ENCODE data around the gene MED23.

- TF ChIP-seq EZH2phosphoT487 (IDR thresholded peaks at IDR 0.05; ENCODE audit: insufficient read depth, low read depth) (no peak), EZH2 (IDR thresholded peaks at IDR 0.05; ENCODE audit: insufficient read depth, poor library complexity, severe bottlenecking) (no peak)
Measured at GRCh38 chr6:131555992-131556391, 72.0 kb downstream of the MED23 start.
